OCI-LY3 (cell line): ENCODE results near the gene PML.
"Not testable (repeated sequence)": the region's sequence is repeated elsewhere in the genome, so short reads cannot be mapped to it uniquely, and the experiment has no call there.

Experiments
- CTCF ChIP-seq: fragments of 200-600, 300-600 bp; sonication (generic); IDR thresholded peaks from 2 replicates; pipeline ENCODE4 v1.5.1; 2014; ENCODE audit warnings: antibody characterized with exemption, low read length, low read depth
- EZH2phosphoT487 ChIP-seq: fragments of 200-600 bp; shearing (Covaris generic); IDR thresholded peaks from 2 replicates; pipeline ENCODE4 v1.6.1; 2018; ENCODE audit warnings: antibody characterized with exemption, mixed run types, low read depth

GRCh38 chr15:74059050-74059833 is 64.7 kb downstream of the PML start:
- TF ChIP-seq EZH2phosphoT487, CTCF: not testable (repeated sequence)
